Lower leg skin (tissue), 3 donors: ENCODE data around the gene SYT8.

ENCODE experiments used
- POLR2A ChIP-seq, 2 donors: fragments of 450-650 bp; IDR thresholded peaks; one replicate each; pipeline ENCODE4 v1.6.1; 2016 to 2017; ENCODE audit warnings: antibody characterized with exemption in 2 of 2, mild to moderate bottlenecking in 1 of 2, moderate library complexity in 1 of 2
- TF ChIP-seq, protein P1 (sequence below), 3 donors: fragments of 450-650 bp; IDR thresholded peaks; one replicate each; pipeline ENCODE4 v1.5.1; 2016; ENCODE audit warnings: antibody characterized with exemption in 3 of 3, mild to moderate bottlenecking in 3 of 3, moderate library complexity in 2 of 3

DNA sequence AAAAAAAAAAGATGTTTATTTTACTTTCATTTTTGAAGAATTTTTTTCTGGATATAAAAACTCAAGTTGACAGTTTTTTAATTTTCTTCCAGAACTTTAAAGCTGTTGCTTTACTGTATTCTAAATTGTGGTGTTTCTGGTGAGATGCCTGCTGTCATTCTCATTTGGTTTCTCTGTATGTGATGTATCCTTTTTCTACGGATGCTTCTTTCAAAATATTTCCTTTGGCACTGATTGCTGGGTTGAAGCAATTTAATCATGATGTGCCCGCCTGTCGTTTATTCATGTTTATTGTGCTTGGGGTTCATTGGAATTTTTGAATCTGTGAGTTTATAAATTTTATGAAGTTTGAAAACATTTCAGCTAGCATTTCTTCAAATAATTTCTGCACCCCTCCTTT is 41.7 kb upstream of the SYT8 start:
- no peak for TF ChIP-seq POLR2A (IDR thresholded peaks at IDR 0.05)
- TF ChIP-seq, protein P1, sequence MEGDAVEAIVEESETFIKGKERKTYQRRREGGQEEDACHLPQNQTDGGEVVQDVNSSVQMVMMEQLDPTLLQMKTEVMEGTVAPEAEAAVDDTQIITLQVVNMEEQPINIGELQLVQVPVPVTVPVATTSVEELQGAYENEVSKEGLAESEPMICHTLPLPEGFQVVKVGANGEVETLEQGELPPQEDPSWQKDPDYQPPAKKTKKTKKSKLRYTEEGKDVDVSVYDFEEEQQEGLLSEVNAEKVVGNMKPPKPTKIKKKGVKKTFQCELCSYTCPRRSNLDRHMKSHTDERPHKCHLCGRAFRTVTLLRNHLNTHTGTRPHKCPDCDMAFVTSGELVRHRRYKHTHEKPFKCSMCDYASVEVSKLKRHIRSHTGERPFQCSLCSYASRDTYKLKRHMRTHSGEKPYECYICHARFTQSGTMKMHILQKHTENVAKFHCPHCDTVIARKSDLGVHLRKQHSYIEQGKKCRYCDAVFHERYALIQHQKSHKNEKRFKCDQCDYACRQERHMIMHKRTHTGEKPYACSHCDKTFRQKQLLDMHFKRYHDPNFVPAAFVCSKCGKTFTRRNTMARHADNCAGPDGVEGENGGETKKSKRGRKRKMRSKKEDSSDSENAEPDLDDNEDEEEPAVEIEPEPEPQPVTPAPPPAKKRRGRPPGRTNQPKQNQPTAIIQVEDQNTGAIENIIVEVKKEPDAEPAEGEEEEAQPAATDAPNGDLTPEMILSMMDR (IDR thresholded peaks at IDR 0.05), result no peak
